HL-60 (cell line): ENCODE data around the gene ATP6V1D.

ENCODE experiments used
- DNase-seq, 2 experiments: peaks; one replicate each; pipeline ENCODE4 v3.0.0-alpha.2; 2010 to 2020; ENCODE audit warnings: low read depth in 1 of 2, low spot score in 1 of 2
- H3K27ac ChIP-seq: fragments of 250-450 bp; sonication (Bioruptor Pico); replicated peaks from 2 replicates; pipeline ENCODE4 v1.5.1; 2020; ENCODE audit warnings: mild to moderate bottlenecking, moderate library complexity
- H3K27me3 ChIP-seq: fragments of 250-450 bp; sonication (Bioruptor Pico); 2 replicates; pipeline ENCODE4 v1.5.1; 2021; ENCODE audit warnings: mild to moderate bottlenecking, moderate library complexity; ENCODE audit not compliant: insufficient read depth, poor library complexity, severe bottlenecking
- H3K4me3 ChIP-seq: replicated peaks from 2 replicates; pipeline ENCODE4 v1.5.1; 2011; ENCODE audit warnings: mild to moderate bottlenecking, control low read depth, low read length; ENCODE audit not compliant: insufficient read depth
- CTCF ChIP-seq: IDR thresholded peaks from one replicate; pipeline ENCODE4 v1.5.1; 2011; ENCODE audit warnings: low read length, control low read depth, inconsistent platforms; ENCODE audit not compliant: insufficient read depth
- GABPA ChIP-seq: IDR thresholded peaks from 2 replicates; pipeline ENCODE4 v1.6.1; 2012; ENCODE audit warnings: low read depth
- POLR2AphosphoS5 ChIP-seq: IDR thresholded peaks from 2 replicates; pipeline ENCODE4 v1.6.1; 2012; ENCODE audit warnings: low read depth
- SPI1 ChIP-seq: IDR thresholded peaks from 2 replicates; pipeline ENCODE4 v1.6.1; 2012; ENCODE audit warnings: low read depth, mild to moderate bottlenecking, borderline replicate concordance
- TF ChIP-seq, protein P1 (sequence below): IDR thresholded peaks from 2 replicates; pipeline ENCODE4 v1.6.1; 2012; ENCODE audit warnings: low read depth; ENCODE audit not compliant: insufficient replicate concordance

ATP6V1D gene

DNA sequence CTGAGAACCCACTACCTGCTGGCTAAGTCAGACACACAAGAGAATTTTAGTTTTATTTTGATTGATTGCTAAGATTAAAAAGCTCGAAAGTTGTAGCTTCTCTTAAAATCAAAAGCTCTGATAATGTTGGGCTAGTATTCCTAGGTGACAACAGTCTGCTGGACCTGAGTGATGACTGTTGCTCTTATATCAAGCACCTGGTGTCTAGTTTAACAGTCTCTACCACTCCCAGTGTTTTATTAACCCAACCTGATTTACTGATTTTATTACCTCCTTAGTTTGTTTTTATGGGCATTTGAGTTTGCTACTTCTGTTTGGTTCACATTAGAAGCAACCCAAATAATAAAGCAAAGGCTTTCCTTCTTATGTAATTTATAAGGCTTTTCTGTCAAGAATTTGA, 41.8 kb downstream of the ATP6V1D start:
- no peaks in the 10 kb centered on the region for H3K27me3 ChIP-seq
- no peak overlapping the region for H3K4me3 ChIP-seq
- no peak for DNase-seq
- H3K27ac ChIP-seq, result no peak overlapping the region
- TF ChIP-seq CTCF (no peak), GABPA (no peak), SPI1 (no peak), POLR2AphosphoS5 (no peak)
- TF ChIP-seq, protein P1, sequence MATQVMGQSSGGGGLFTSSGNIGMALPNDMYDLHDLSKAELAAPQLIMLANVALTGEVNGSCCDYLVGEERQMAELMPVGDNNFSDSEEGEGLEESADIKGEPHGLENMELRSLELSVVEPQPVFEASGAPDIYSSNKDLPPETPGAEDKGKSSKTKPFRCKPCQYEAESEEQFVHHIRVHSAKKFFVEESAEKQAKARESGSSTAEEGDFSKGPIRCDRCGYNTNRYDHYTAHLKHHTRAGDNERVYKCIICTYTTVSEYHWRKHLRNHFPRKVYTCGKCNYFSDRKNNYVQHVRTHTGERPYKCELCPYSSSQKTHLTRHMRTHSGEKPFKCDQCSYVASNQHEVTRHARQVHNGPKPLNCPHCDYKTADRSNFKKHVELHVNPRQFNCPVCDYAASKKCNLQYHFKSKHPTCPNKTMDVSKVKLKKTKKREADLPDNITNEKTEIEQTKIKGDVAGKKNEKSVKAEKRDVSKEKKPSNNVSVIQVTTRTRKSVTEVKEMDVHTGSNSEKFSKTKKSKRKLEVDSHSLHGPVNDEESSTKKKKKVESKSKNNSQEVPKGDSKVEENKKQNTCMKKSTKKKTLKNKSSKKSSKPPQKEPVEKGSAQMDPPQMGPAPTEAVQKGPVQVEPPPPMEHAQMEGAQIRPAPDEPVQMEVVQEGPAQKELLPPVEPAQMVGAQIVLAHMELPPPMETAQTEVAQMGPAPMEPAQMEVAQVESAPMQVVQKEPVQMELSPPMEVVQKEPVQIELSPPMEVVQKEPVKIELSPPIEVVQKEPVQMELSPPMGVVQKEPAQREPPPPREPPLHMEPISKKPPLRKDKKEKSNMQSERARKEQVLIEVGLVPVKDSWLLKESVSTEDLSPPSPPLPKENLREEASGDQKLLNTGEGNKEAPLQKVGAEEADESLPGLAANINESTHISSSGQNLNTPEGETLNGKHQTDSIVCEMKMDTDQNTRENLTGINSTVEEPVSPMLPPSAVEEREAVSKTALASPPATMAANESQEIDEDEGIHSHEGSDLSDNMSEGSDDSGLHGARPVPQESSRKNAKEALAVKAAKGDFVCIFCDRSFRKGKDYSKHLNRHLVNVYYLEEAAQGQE, result no peak

GRCh38 chr14:67313153-67313552, 46.5 kb downstream of the ATP6V1D start:
- H3K4me3 ChIP-seq, result no peak overlapping the region
- H3K27ac ChIP-seq, result no peak overlapping the region
- TF ChIP-seq POLR2AphosphoS5, result no peak
- no peak for TF ChIP-seq SPI1
- TF ChIP-seq GABPA, result no peak
- no peak for DNase-seq
- H3K27me3 ChIP-seq, result no peaks in the 10 kb centered on the region

- Histone ChIP-seq H3K4me3 (no peak overlapping the region), H3K27ac (no peak overlapping the region), H3K27me3 (no peaks in the 10 kb centered on the region)
- TF ChIP-seq POLR2AphosphoS5 (no peak), GABPA (no peak)
- DNase-seq, result no peak
Measured at GRCh38 chr14:67311868-67312267, 47.7 kb downstream of the ATP6V1D start.
